Measurements from ENCODE around the gene ASB10. TPM values are rescaled to one million over a fixed set of nuclear protein-coding genes. Genes with fewer than 3 reads are reported as not detected.

The ASB10 gene
- total RNA-seq, 2 experiments from 2014 or later = not detected

DNA sequence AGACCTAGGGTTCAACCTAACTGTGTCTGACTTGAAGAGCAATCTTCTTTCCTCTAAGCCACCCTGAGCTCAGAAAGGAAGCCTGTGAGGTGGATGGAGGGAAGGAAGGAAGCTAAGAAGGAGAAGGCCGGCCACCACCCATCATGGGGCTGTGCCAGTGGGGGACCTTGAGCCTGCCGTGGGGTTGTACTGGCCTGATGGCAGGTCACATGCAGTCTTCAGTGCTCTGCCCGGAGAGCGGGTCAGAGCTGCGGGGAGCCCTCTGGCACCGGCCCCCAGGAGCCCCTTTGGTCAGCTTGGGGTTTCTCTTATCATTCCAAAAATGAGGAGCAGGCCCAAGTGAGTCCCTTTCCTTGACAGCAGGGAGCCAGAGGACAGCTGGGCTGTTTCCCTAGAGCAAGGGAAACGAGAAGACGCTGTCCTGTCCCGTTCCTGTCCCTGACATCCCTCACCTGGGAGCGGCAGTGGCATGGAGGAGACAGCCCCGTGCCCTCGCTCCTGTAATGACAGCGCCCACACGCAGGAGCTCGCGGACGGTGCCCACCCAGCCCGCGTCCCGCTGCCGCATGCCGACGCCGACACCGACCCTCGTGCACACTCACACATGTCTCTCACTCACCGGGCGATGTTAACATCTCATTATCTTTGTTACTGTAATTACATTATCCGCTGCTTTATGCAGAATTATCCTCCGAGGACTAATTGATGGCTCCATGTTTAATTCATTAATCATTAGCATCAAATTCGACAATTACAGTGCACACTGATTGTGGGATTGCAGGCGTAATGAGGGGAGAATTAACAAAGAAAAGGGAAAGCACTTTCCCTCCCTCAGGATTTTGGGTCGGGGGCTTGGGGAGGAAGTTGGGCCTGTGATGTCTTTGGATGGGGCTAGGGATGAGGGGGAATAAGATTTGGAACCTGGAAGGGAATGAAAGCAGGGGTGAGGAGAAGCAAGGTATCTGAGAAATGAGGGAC, 50.9 kb downstream of the ASB10 start:
- DNase-seq = no peak
- Mint-ChIP-seq H3K9me3 (no peaks in the 10 kb centered on the region), H3K4me3 (no peak overlapping the region), H3K4me1 (ENCODE audit: low read depth) (no peaks in the 10 kb centered on the region), H3K27me3 (ENCODE audit: low read depth) (no peaks in the 10 kb centered on the region), H3K27ac (no peak overlapping the region), H3K36me3 (ENCODE audit: low read depth) (peaks cover 3% of the 10 kb centered on the region)
- CTCF ChIA-PET = interaction anchor here (0.5 kb wide), 1 partner anchor 17 kb away, joined by 3 read pairs; no protein-coding TSS in a partner anchor
- intact Hi-C loops (cut with micrococcal nuclease) = no loop called here

GRCh38 chr7:151135525-151135845, 51.6 kb downstream of the ASB10 start:
- no peak for DNase-seq
- peaks cover 3% of the 10 kb centered on the region for H3K36me3 Mint-ChIP-seq (ENCODE audit: low read depth)
- intact Hi-C loops (cut with micrococcal nuclease) = no loop called here
- H3K9me3 Mint-ChIP-seq = no peaks in the 10 kb centered on the region
- no peaks in the 10 kb centered on the region for H3K27me3 Mint-ChIP-seq (ENCODE audit: low read depth)
- CTCF ChIA-PET = interaction anchor here (1.5 kb wide), 1 partner anchor 110 kb away, joined by 3 read pairs; no protein-coding TSS in a partner anchor
- no peak overlapping the region for H3K4me3 Mint-ChIP-seq
- H3K27ac Mint-ChIP-seq = no peak overlapping the region
- no peaks in the 10 kb centered on the region for H3K4me1 Mint-ChIP-seq (ENCODE audit: low read depth)

- no peak for DNase-seq
- H3K4me1 Mint-ChIP-seq (ENCODE audit: low read depth) = no peaks in the 10 kb centered on the region
- H3K4me3 Mint-ChIP-seq = no peak overlapping the region
- no peak overlapping the region for H3K27ac Mint-ChIP-seq
- CTCF ChIA-PET = interaction anchor here (1.5 kb wide), 1 partner anchor 111 kb away, joined by 3 read pairs; no protein-coding TSS in a partner anchor
- H3K9me3 Mint-ChIP-seq = no peaks in the 10 kb centered on the region
- peaks cover 3% of the 10 kb centered on the region for H3K36me3 Mint-ChIP-seq (ENCODE audit: low read depth)
- intact Hi-C loops (cut with micrococcal nuclease) = no loop called here
- no peaks in the 10 kb centered on the region for H3K27me3 Mint-ChIP-seq (ENCODE audit: low read depth)
These were observed 52.1 kb downstream of the ASB10 start for GRCh38 chr7:151134743-151135524.

GRCh38 chr7:151133986-151134742, 52.9 kb downstream of the ASB10 start:
- peaks cover 3% of the 10 kb centered on the region for H3K36me3 Mint-ChIP-seq (ENCODE audit: low read depth)
- no peaks in the 10 kb centered on the region for H3K9me3 Mint-ChIP-seq
- no peaks in the 10 kb centered on the region for H3K4me1 Mint-ChIP-seq (ENCODE audit: low read depth)
- no peak overlapping the region for H3K27ac Mint-ChIP-seq
- no peak for DNase-seq
- no peak overlapping the region for H3K4me3 Mint-ChIP-seq
- CTCF ChIA-PET = interaction anchor here (0.6 to 1.5 kb wide), 2 partner anchors 32 to 112 kb away, joined by 3 to 4 read pairs; no protein-coding TSS in a partner anchor
- no peaks in the 10 kb centered on the region for H3K27me3 Mint-ChIP-seq (ENCODE audit: low read depth)
- intact Hi-C loops (cut with micrococcal nuclease) = no loop called here

DNA sequence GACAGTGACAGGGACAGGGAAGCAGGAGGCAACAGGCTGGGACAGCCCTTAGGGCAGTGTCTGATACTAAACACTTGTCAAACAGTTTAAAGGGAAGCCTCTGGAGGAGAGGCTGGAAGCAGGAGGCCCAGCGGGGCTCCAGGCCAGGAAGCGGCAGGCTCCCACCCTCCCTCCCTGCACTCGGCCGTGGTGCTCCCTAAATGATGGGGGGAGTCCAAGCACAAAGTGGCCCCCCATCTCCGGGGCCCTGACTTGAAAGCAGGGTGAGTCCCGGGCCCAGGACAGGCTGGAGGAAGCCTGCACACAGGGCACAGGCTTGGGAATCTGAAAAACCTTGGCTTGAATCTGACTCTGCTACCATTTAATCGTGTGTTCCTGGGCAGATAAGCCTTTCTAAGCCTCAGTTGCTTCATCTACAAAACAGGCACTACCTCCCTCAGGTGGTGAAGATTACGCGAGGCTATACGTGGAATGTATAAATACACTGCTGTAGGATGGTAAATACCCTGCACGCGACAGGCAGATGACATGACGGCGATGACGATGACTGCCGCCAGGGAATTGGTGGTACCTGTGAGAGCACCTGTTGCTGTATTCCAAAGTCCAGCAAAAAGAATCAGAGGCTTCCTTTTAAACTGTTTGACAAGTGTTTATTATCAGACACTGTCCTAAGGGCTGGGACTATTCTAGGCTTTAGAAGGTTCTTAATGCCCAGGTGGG, 53.6 kb downstream of the ASB10 start:
- intact Hi-C loops (cut with micrococcal nuclease) = no loop called here
- Mint-ChIP-seq H3K4me1 (ENCODE audit: low read depth) (no peaks in the 10 kb centered on the region), H3K27me3 (ENCODE audit: low read depth) (no peaks in the 10 kb centered on the region), H3K27ac (no peak overlapping the region), H3K4me3 (no peak overlapping the region), H3K9me3 (no peaks in the 10 kb centered on the region), H3K36me3 (ENCODE audit: low read depth) (peaks cover 3% of the 10 kb centered on the region)
- CTCF ChIA-PET = no interaction called here
- no peak for DNase-seq

DNA sequence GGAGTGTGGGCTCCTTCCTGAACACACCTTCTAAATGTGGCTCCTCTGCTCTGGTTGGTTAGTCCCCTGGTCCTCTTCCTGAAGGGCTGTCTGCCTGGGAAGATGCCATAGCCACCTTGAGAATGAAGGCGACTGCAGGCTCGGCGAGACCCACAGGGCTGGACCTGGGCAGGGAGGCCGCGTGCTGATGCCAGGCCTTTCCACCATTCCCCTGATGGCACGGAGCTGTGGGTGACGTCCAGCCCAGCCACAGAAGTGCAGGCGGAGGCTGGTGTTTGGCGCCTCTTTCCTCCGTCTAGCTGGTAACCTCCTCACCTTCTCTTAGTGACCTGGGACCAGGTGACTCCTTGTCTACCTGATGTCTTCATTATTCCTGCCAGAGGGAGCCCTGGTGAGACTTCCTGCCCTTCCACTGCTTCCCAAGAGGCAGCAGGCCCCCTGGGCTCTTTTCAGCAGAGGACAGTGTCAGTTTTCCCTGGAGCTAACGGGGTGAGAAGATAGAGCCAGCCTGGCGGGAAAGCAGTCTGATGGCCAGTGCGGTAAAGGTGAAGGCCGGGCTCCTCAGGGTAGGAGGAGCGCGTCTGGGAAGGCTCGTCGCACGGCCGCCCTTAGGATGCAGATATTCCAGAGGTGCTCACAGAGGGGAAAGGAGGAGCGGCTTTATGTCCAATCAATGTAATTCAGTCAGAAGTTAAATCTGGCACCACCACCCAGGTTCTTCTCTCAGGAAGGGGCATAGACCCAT, 54.4 kb downstream of the ASB10 start:
- Mint-ChIP-seq H3K36me3 (ENCODE audit: low read depth) (peaks cover 3% of the 10 kb centered on the region), H3K4me3 (no peak overlapping the region), H3K27me3 (ENCODE audit: low read depth) (no peaks in the 10 kb centered on the region), H3K4me1 (ENCODE audit: low read depth) (no peaks in the 10 kb centered on the region), H3K27ac (no peak overlapping the region), H3K9me3 (no peaks in the 10 kb centered on the region)
- intact Hi-C loops (cut with micrococcal nuclease) = no loop called here
- DNase-seq = no peak
- CTCF ChIA-PET = interaction anchor here (2.2 kb wide), 1 partner anchor 22 kb away, joined by 5 read pairs; no protein-coding TSS in a partner anchor

GRCh38 chr7:151131592-151132293, 55.3 kb downstream of the ASB10 start:
- no peak overlapping the region for H3K4me3 Mint-ChIP-seq
- DNase-seq = no peak
- H3K9me3 Mint-ChIP-seq = no peaks in the 10 kb centered on the region
- CTCF ChIA-PET = interaction anchor here (2.2 kb wide), 1 partner anchor 21 kb away, joined by 5 read pairs; no protein-coding TSS in a partner anchor
- H3K27ac Mint-ChIP-seq = no peak overlapping the region
- H3K27me3 Mint-ChIP-seq (ENCODE audit: low read depth) = no peaks in the 10 kb centered on the region
- H3K4me1 Mint-ChIP-seq (ENCODE audit: low read depth) = no peaks in the 10 kb centered on the region
- intact Hi-C loops (cut with micrococcal nuclease) = no loop called here
- peaks cover 3% of the 10 kb centered on the region for H3K36me3 Mint-ChIP-seq (ENCODE audit: low read depth)

DNA sequence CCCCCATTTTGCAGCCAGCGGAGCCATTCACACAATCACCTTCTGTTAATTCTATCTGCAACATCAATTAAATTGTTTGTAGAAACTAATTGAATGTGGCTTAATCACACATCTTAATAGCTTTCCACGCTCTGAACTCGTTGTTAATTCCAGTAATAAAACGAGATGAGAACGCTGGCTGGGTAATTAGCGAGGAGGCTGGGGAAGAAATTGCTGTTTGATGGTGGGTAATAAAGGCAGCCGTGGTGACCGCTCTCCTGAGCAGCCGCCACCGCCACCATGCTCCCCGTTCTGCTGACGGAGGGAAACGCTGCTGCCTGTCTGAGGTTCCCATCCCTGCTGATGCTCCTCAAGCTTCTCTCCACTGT, 55.8 kb downstream of the ASB10 start:
- intact Hi-C loops (cut with micrococcal nuclease) = no loop called here
- CTCF ChIA-PET = interaction anchor here (2.2 kb wide), 1 partner anchor 21 kb away, joined by 5 read pairs; no protein-coding TSS in a partner anchor
- Mint-ChIP-seq H3K4me3 (no peak overlapping the region), H3K4me1 (ENCODE audit: low read depth) (no peaks in the 10 kb centered on the region), H3K9me3 (no peaks in the 10 kb centered on the region), H3K27ac (no peak overlapping the region), H3K36me3 (ENCODE audit: low read depth) (peaks cover 3% of the 10 kb centered on the region), H3K27me3 (ENCODE audit: low read depth) (no peaks in the 10 kb centered on the region)
- no peak for DNase-seq

DNA sequence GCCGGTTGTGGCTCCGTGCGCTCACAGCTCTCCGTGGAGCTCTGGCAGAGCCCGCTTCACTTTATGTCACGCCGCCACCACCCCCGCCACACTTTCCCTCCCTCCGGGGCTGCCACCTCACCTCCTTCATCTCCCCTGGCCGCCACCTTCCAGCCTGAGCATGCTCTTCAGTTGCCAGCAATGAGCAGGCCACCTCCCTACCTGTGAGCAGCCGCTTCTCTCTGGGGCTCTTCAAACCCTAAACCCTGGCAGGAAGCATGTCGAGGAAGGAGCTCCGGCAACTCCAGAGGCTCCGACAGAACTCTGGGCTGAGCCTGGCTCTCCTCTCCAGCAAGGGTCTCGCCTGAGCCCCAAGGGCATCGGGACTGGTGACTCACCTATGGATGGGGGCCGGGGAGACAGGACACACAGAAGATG, 56.3 kb downstream of the ASB10 start:
- DNase-seq = no peak
- H3K4me1 Mint-ChIP-seq (ENCODE audit: low read depth) = no peaks in the 10 kb centered on the region
- intact Hi-C loops (cut with micrococcal nuclease) = no loop called here
- peaks cover 3% of the 10 kb centered on the region for H3K36me3 Mint-ChIP-seq (ENCODE audit: low read depth)
- CTCF ChIA-PET = interaction anchor here (0.6 to 2.2 kb wide), 2 partner anchors 20 to 232 kb away, joined by 3 to 5 read pairs; no protein-coding TSS in a partner anchor
- no peak overlapping the region for H3K4me3 Mint-ChIP-seq
- no peak overlapping the region for H3K27ac Mint-ChIP-seq
- no peaks in the 10 kb centered on the region for H3K9me3 Mint-ChIP-seq
- H3K27me3 Mint-ChIP-seq (ENCODE audit: low read depth) = no peaks in the 10 kb centered on the region

DNA sequence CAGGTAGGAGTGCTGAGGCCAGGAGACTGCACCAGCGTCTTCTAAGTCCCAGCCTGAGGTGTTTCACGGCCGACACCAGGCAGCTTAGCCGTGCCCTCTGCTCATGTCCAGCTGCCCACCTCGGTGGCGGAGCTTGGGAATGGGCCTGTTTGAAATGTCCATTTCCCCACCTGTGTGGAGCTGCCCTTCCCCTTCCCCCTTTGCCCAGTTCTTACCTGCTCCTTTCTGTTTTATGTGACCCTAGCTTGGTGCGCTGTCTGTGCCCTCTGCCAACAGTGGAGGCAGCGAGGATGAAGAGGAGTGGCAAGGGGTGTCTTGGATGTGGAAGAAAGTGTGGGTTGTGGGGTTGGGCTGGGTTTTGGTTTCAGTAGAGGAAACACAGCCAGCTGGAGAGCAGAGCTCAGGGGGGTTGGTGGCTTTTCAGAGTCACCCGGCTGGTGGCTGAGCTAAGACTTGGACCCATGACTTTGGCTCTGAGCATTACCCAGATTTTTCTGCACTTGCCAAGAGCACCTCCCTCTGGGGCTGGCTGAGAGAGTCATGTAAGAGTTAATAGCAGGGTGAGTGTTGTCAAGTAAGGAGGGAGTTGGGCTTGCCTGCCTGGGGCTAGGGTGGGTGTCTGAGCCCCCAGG, 57.0 kb downstream of the ASB10 start:
- intact Hi-C loops (cut with micrococcal nuclease) = no loop called here
- Mint-ChIP-seq H3K36me3 (ENCODE audit: low read depth) (peaks cover 3% of the 10 kb centered on the region), H3K9me3 (no peaks in the 10 kb centered on the region), H3K4me3 (no peak overlapping the region), H3K27ac (no peak overlapping the region), H3K27me3 (ENCODE audit: low read depth) (no peaks in the 10 kb centered on the region), H3K4me1 (ENCODE audit: low read depth) (no peaks in the 10 kb centered on the region)
- CTCF ChIA-PET = interaction anchor here (0.6 to 2.2 kb wide), 2 partner anchors 20 to 232 kb away, joined by 3 to 5 read pairs; no protein-coding TSS in a partner anchor
- DNase-seq = no peak

Data from activated naive CD4-positive, alpha-beta T cell treated with anti-CD3 and anti-CD28 coated beads for 36 hours (primary cell).